HEK293 (cell line): ENCODE results near the gene FOXO6.

ENCODE experiments used
- CTCF ChIA-PET: fragments of 350-600 bp; formaldehyde crosslinking; extraction: SDS; loops from one replicate; lab custom pipeline; 2021; ENCODE audit warnings: antibody characterized with exemption; lab: Yijun Ruan, JAX
- POLR2A ChIA-PET: fragments of 300-600 bp; formaldehyde crosslinking; extraction: SDS; loops from one replicate; lab custom pipeline; 2020; ENCODE audit warnings: antibody characterized with exemption, inconsistent platforms; lab: Yijun Ruan, JAX
- H3K27ac ChIP-seq: fragments of 200-500 bp; sonication (Bioruptor generic); 2 replicates; pipeline ENCODE4 v1.5.1; 2014; ENCODE audit warnings: low read depth, low read length, control low read depth, inconsistent platforms; ENCODE audit errors: extremely low read depth
- H3K36me3 ChIP-seq, 2 experiments: fragments of 200-500 bp in 1 of 2; sonication (Bioruptor generic) in 1 of 2; 1 replicate in 1 of 2; 2 replicates in 1 of 2; pipeline ENCODE4 v1.5.1; 2014 to 2017; ENCODE audit warnings: inconsistent platforms in 2 of 2, low read length in 2 of 2; ENCODE audit not compliant: control insufficient read depth in 2 of 2, insufficient read depth in 1 of 2
- H3K4me1 ChIP-seq: fragments of 200-500 bp; sonication (Bioruptor generic); 2 replicates; pipeline ENCODE4 v1.5.1; 2014; ENCODE audit warnings: mild to moderate bottlenecking, low read length, inconsistent platforms; ENCODE audit not compliant: control insufficient read depth, insufficient read depth
- H3K4me3 ChIP-seq: 2 replicates; pipeline ENCODE4 v1.5.1; 2011; ENCODE audit warnings: low read depth, mild to moderate bottlenecking, control low read depth, low read length, moderate library complexity
- H3K9me3 ChIP-seq: fragments of 200-500 bp; sonication (Bioruptor generic); 2 replicates; pipeline ENCODE4 v1.5.1; 2014; ENCODE audit warnings: low read depth, low read length, inconsistent platforms; ENCODE audit not compliant: control insufficient read depth, insufficient read depth
- KLF17 ChIP-seq: fragments of 450-650 bp; formaldehyde crosslinking; IDR thresholded peaks from 2 replicates; pipeline ENCODE4 v1.5.1; 2016; ENCODE audit warnings: missing biosample characterization, missing genetic modification characterization
- PRDM4 ChIP-seq: fragments of 450-650 bp; formaldehyde crosslinking; IDR thresholded peaks from 2 replicates; pipeline ENCODE4 v1.5.1; 2017; ENCODE audit warnings: missing biosample characterization, missing genetic modification characterization
- ZBTB8A ChIP-seq: fragments of 450-650 bp; formaldehyde crosslinking; IDR thresholded peaks from 2 replicates; pipeline ENCODE4 v1.5.1; 2016; ENCODE audit warnings: missing biosample characterization, missing genetic modification characterization
- ZNF335 ChIP-seq: fragments of 450-650 bp; formaldehyde crosslinking; conservative IDR thresholded peaks from 2 replicates; pipeline ENCODE4 v1.5.1; 2016; ENCODE audit warnings: missing biosample characterization, missing genetic modification characterization
- ZNF354C ChIP-seq: fragments of 450-650 bp; formaldehyde crosslinking; IDR thresholded peaks from 2 replicates; pipeline ENCODE4 v1.5.1; 2016; ENCODE audit warnings: missing biosample characterization, missing genetic modification characterization, low read depth, borderline replicate concordance
- ZNF488 ChIP-seq: fragments of 450-650 bp; formaldehyde crosslinking; IDR thresholded peaks from 2 replicates; pipeline ENCODE4 v1.5.1; 2016; ENCODE audit warnings: missing biosample characterization, missing genetic modification characterization
- ZNF518A ChIP-seq: fragments of 450-650 bp; formaldehyde crosslinking; conservative IDR thresholded peaks from 2 replicates; pipeline ENCODE4 v1.5.1; 2016; ENCODE audit warnings: low read depth, missing biosample characterization, missing genetic modification characterization
- ZNF610 ChIP-seq: fragments of 450-650 bp; formaldehyde crosslinking; IDR thresholded peaks from 2 replicates; pipeline ENCODE4 v1.5.1; 2016; ENCODE audit warnings: missing biosample characterization, missing genetic modification characterization, borderline replicate concordance
- ZNF621 ChIP-seq: fragments of 450-650 bp; formaldehyde crosslinking; IDR thresholded peaks from 2 replicates; pipeline ENCODE4 v1.5.1; 2017; ENCODE audit warnings: missing biosample characterization, missing genetic modification characterization
- ZNF785 ChIP-seq: fragments of 450-650 bp; formaldehyde crosslinking; IDR thresholded peaks from 2 replicates; pipeline ENCODE4 v1.5.1; 2016; ENCODE audit warnings: missing biosample characterization, missing genetic modification characterization
- ZSCAN5A ChIP-seq: fragments of 450-650 bp; formaldehyde crosslinking; IDR thresholded peaks from 2 replicates; pipeline ENCODE4 v1.5.1; 2016; ENCODE audit warnings: missing biosample characterization, missing genetic modification characterization
- ZXDB ChIP-seq: fragments of 450-650 bp; formaldehyde crosslinking; IDR thresholded peaks from 2 replicates; pipeline ENCODE4 v1.5.1; 2016; ENCODE audit warnings: missing biosample characterization, missing genetic modification characterization

The FOXO6 gene

GRCh38 chr1:41328001-41328615, 33.1 kb upstream of the FOXO6 start:
- CTCF ChIA-PET, result interaction anchor here (2.2 kb wide), 1 partner anchor 89 kb away, joined by 6 read pairs; no protein-coding TSS in a partner anchor
- Histone ChIP-seq H3K27ac (no peak overlapping the region), H3K4me3 (no peak overlapping the region), H3K36me3 (no peaks in the 10 kb centered on the region), H3K4me1 (no peaks in the 10 kb centered on the region), H3K9me3 (no peaks in the 10 kb centered on the region)
- no peak for TF ChIP-seq KLF17
- TF ChIP-seq ZNF785, result no peak
- no peak for TF ChIP-seq PRDM4
- TF ChIP-seq ZNF488 (tag by site-specific recombination), result no peak
- TF ChIP-seq ZNF621, result no peak
- no peak for TF ChIP-seq ZNF610
- TF ChIP-seq ZNF354C (tag by site-specific recombination), result no peak
- no peak for TF ChIP-seq ZXDB (tag by site-specific recombination)
- TF ChIP-seq ZSCAN5A (tag by site-specific recombination), result no peak
- no peak for TF ChIP-seq ZBTB8A (tag by site-specific recombination)
- no peak for TF ChIP-seq ZNF518A (tag by site-specific recombination)
- TF ChIP-seq ZNF335, result no peak
- POLR2A ChIA-PET, result no interaction called here
